WTC11 (cell line): ENCODE results near the gene OTOS. TPM values are rescaled to one million over a fixed set of nuclear protein-coding genes. Genes with fewer than 3 reads are reported as not detected.

Experiments used
- ATAC-seq: fragments of 200-7000 bp; cut with Tn5 transposase; 2 replicates; pipeline ENCODE4 v1.10.0; 2021; ENCODE audit warnings: mild to moderate bottlenecking, moderate library complexity
- CTCF ChIA-PET: fragments of 300-600 bp; sonication (Branson Sonifier 250); formaldehyde crosslinking; loops from one replicate; lab custom pipeline; 2021; ENCODE audit warnings: antibody characterized with exemption; lab: Charles Lee
- POLR2A ChIA-PET: fragments of 350-600 bp; sonication (Branson Sonifier 250); formaldehyde crosslinking; loops from one replicate; lab custom pipeline; 2021; ENCODE audit warnings: antibody characterized with exemption; lab: Charles Lee
- DNase-seq: peaks from one replicate; pipeline ENCODE4 v3.0.0; 2021; ENCODE audit warnings: low spot score
- H3K27ac Mint-ChIP-seq: 2 replicates; pipeline ENCODE4 v1.8.0; 2021; ENCODE audit warnings: mixed read lengths
- H3K27me3 Mint-ChIP-seq: 2 replicates; pipeline ENCODE4 v1.8.0; 2021; ENCODE audit warnings: low read depth, mild to moderate bottlenecking, moderate library complexity, mixed read lengths
- H3K36me3 Mint-ChIP-seq: 2 replicates; pipeline ENCODE4 v1.8.0; 2021; ENCODE audit warnings: mixed read lengths
- H3K4me1 Mint-ChIP-seq: 2 replicates; pipeline ENCODE4 v1.8.0; 2022; ENCODE audit warnings: mixed read lengths
- H3K4me3 Mint-ChIP-seq: 2 replicates; pipeline ENCODE4 v1.8.0; 2021; ENCODE audit warnings: mild to moderate bottlenecking, moderate library complexity, mixed read lengths
- H3K9me3 Mint-ChIP-seq: 2 replicates; pipeline ENCODE4 v1.8.0; 2021; ENCODE audit warnings: mixed read lengths
- AFF4 ChIP-seq: sonication (generic); formaldehyde crosslinking; IDR thresholded peaks from 2 replicates; pipeline ENCODE4 v1.8.1; 2023; ENCODE audit warnings: mild to moderate bottlenecking, missing genetic modification reagents, borderline replicate concordance
- AR ChIP-seq: fragments of 250-450 bp; sonication (Bioruptor Pico); IDR thresholded peaks from 2 replicates; pipeline ENCODE4 v1.9.0; 2021; ENCODE audit warnings: mild to moderate bottlenecking
- ATF6 ChIP-seq: sonication (generic); formaldehyde crosslinking; IDR thresholded peaks from 2 replicates; pipeline ENCODE4 v1.8.1; 2023; ENCODE audit warnings: mild to moderate bottlenecking, missing genetic modification reagents
- CBFB ChIP-seq: sonication (generic); formaldehyde crosslinking; IDR thresholded peaks from 2 replicates; pipeline ENCODE4 v1.8.1; 2022; ENCODE audit warnings: mild to moderate bottlenecking, low read depth, missing genetic modification reagents
- E2F4 ChIP-seq: sonication (generic); formaldehyde crosslinking; IDR thresholded peaks from 2 replicates; pipeline ENCODE4 v1.8.1; 2022; ENCODE audit warnings: low read depth, mild to moderate bottlenecking, moderate library complexity, missing genetic modification reagents, borderline replicate concordance
- ESRRA ChIP-seq: sonication (generic); formaldehyde crosslinking; IDR thresholded peaks from 2 replicates; pipeline ENCODE4 v1.8.1; 2022; ENCODE audit warnings: mild to moderate bottlenecking, missing genetic modification reagents, borderline replicate concordance
- FOXJ3 ChIP-seq: sonication (generic); formaldehyde crosslinking; IDR thresholded peaks from 2 replicates; pipeline ENCODE4 v1.9.0; 2021; ENCODE audit warnings: missing genetic modification reagents, mild to moderate bottlenecking, borderline replicate concordance
- GTF2I ChIP-seq: fragments of 250-450 bp; sonication (Bioruptor Pico); conservative IDR thresholded peaks from 2 replicates; pipeline ENCODE4 v1.4.0; 2021; ENCODE audit warnings: mild to moderate bottlenecking
- JAZF1 ChIP-seq: fragments of 250-450 bp; sonication (Bioruptor Pico); IDR thresholded peaks from 2 replicates; pipeline ENCODE4 v1.9.0; 2021; ENCODE audit warnings: moderate library complexity, mild to moderate bottlenecking, inconsistent platforms
- JUN ChIP-seq: sonication (generic); formaldehyde crosslinking; IDR thresholded peaks from 2 replicates; pipeline ENCODE4 v1.8.0; 2023; ENCODE audit warnings: mild to moderate bottlenecking, missing genetic modification reagents
- NR1H2 ChIP-seq: sonication (generic); formaldehyde crosslinking; IDR thresholded peaks from 2 replicates; pipeline ENCODE4 v1.9.0; 2021; ENCODE audit warnings: mild to moderate bottlenecking, moderate library complexity, missing genetic modification reagents
- PRRX2 ChIP-seq: fragments of 250-450 bp; sonication (Bioruptor Pico); IDR thresholded peaks from 2 replicates; pipeline ENCODE4 v1.8.0; 2021; ENCODE audit warnings: mild to moderate bottlenecking
- TCF7 ChIP-seq: sonication (generic); formaldehyde crosslinking; IDR thresholded peaks from 2 replicates; pipeline ENCODE4 v1.8.0; 2022; ENCODE audit warnings: mild to moderate bottlenecking, low read depth, missing genetic modification reagents, moderate library complexity
- TEAD4 ChIP-seq: sonication (generic); formaldehyde crosslinking; IDR thresholded peaks from 2 replicates; pipeline ENCODE4 v1.8.0; 2022; ENCODE audit warnings: mild to moderate bottlenecking, missing genetic modification reagents
- ZBTB21 ChIP-seq: sonication (generic); formaldehyde crosslinking; IDR thresholded peaks from 2 replicates; pipeline ENCODE4 v1.8.1; 2023; ENCODE audit warnings: mild to moderate bottlenecking, missing genetic modification reagents, borderline replicate concordance
- ZNF532 ChIP-seq: fragments of 250-450 bp; sonication (Bioruptor Pico); IDR thresholded peaks from 2 replicates; pipeline ENCODE4 v1.9.0; 2021; ENCODE audit warnings: mild to moderate bottlenecking, borderline replicate concordance
- total RNA-seq: library from RNA; stranded (reverse); gene quantifications from 3 replicates; pipeline ENCODE4 v1.2.3, GENCODE V29; 2021

Gene OTOS
- total RNA-seq, 1 experiment from 2014 or later: not detected

GRCh38 chr2:240139666-240140393, 628 bp downstream of the OTOS start (continued):
- TF ChIP-seq ESRRA (CRISPR knock-in tag) (no peak), AFF4 (CRISPR knock-in tag) (0 out of 2 replicates have a peak, but pooled peaks have one; percentile 36)

GRCh38 chr2:240139011-240139441, 1.4 kb downstream of the OTOS start:
- DNase-seq (no peak), ATAC-seq (no peak)
- 0 out of 2 replicates have a peak, but pooled peaks cover under 1% of the 10 kb centered on the region for H3K36me3 Mint-ChIP-seq
- CTCF ChIA-PET: interaction anchor here (0.8 to 3.8 kb wide), 5 partner anchors 72 to 117 kb away, joined by 3 to 51 read pairs (median 3); no protein-coding TSS in a partner anchor
- peaks cover 9% of the 10 kb centered on the region for H3K27me3 Mint-ChIP-seq
- no peaks in the 10 kb centered on the region for H3K9me3 Mint-ChIP-seq
- POLR2A ChIA-PET: no interaction called here
- no peak overlapping the region for H3K4me3 Mint-ChIP-seq
- no peak overlapping the region for H3K27ac Mint-ChIP-seq
- peaks cover 40% of the 10 kb centered on the region for H3K4me1 Mint-ChIP-seq
- TF ChIP-seq E2F4 (CRISPR knock-in tag) (no peak), FOXJ3 (CRISPR knock-in tag) (no peak), JAZF1 (no peak), AFF4 (CRISPR knock-in tag) (no peak), ZBTB21 (CRISPR knock-in tag) (no peak), AR (CRISPR knock-in tag) (no peak), TEAD4 (CRISPR knock-in tag) (no peak), ZNF532 (CRISPR knock-in tag) (no peak), ATF6 (CRISPR knock-in tag) (no peak), TCF7 (no peak), PRRX2 (CRISPR knock-in tag) (no peak), GTF2I (CRISPR knock-in tag) (no peak), NR1H2 (no peak), JUN (CRISPR knock-in tag) (no peak), CBFB (no peak)
